Measurements from ENCODE around the gene ABHD17B.

Gene ABHD17B

DNA sequence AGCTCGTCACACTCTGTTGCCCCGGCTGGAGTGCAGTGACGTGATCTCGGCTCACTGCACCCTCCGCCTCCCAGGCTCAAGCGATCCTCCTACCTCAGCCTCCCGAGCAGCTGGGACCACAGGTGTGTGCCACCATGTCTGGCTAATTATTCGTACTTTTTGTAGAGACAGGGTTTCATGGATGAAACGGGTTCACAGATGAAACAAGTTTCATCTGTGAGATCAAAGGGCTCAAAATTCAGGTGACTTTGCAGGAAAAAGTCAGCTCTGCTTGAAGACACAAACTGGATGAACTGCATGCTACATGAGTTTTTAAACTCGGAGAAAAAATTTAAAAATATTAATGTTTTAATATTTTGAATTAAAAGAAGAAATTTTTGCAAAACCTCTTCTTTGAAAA, 24.5 kb downstream of the ABHD17B start:
- TF ChIP-seq, protein P1, sequence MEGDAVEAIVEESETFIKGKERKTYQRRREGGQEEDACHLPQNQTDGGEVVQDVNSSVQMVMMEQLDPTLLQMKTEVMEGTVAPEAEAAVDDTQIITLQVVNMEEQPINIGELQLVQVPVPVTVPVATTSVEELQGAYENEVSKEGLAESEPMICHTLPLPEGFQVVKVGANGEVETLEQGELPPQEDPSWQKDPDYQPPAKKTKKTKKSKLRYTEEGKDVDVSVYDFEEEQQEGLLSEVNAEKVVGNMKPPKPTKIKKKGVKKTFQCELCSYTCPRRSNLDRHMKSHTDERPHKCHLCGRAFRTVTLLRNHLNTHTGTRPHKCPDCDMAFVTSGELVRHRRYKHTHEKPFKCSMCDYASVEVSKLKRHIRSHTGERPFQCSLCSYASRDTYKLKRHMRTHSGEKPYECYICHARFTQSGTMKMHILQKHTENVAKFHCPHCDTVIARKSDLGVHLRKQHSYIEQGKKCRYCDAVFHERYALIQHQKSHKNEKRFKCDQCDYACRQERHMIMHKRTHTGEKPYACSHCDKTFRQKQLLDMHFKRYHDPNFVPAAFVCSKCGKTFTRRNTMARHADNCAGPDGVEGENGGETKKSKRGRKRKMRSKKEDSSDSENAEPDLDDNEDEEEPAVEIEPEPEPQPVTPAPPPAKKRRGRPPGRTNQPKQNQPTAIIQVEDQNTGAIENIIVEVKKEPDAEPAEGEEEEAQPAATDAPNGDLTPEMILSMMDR (IDR thresholded peaks at IDR 0.05) = no peak
- no peak for TF ChIP-seq ZFX (IDR thresholded peaks at IDR 0.05; ENCODE audit: borderline replicate concordance)
- no peak overlapping the region for H3K27ac ChIP-seq

DNA sequence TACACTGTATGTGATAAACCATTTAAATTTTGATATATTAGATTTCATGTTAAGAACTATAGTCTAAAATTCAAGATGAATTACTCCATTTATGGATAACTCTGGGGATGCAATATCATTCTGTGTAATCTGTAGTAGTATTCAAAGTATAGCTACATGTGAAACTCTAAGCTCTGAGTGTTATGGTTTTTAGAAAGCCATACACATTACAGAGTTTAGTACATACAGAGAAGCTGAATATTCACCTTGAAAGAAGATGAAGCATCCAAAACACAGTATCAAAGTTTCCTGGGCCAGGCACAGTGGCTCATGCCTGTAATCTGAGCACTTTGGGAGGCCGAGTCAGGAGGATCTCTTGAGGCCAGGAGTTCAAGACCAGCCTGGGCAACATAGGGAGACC, 25.0 kb downstream of the ABHD17B start:
- no peak overlapping the region for H3K27ac ChIP-seq
- no peak for TF ChIP-seq ZFX (IDR thresholded peaks at IDR 0.05; ENCODE audit: borderline replicate concordance)
- TF ChIP-seq, protein P1 (IDR thresholded peaks at IDR 0.05) = no peak

DNA sequence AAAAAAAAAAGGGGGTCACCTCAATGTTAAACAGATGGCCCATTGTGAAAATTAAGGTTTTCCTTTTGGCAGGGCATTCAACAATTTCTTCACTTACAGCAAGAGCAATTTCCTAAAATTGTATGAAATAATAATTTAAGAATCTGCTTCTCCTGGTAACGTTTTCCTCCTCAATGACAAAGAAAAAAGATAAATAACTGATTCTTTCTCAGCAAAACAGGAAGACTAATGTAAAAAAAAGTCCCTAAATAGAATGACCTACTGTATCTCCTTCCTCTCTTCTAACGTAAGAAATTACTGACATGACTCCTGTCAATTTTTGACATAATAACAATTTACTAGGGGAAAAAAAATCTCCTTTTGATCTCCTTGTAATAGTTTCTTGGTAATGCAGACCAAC, 25.5 kb downstream of the ABHD17B start:
- H3K27ac ChIP-seq = no peak overlapping the region
- TF ChIP-seq ZFX (IDR thresholded peaks at IDR 0.05; ENCODE audit: borderline replicate concordance) = no peak
- TF ChIP-seq, protein P1 (IDR thresholded peaks at IDR 0.05) = no peak

DNA sequence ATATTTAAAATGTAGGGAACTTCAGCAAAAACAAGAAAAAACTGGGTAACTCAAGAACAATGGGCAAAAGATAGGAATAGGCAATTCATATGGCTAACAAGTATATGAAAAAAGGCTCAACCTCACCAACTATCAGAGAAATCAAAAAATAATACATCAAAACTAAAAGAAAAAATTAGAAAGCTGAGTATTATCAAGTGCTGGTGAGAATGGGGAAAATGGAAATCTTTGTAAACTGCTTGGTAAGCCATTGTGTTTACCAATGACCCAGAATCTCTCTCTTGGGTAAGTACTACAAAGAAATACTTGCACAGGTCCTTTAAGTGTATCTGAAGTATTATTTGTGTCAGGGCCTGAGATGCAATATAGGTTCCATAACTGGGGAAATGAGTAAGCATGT, 27.0 kb downstream of the ABHD17B start:
- H3K27ac ChIP-seq = no peak overlapping the region
- no peak for TF ChIP-seq ZFX (IDR thresholded peaks at IDR 0.05; ENCODE audit: borderline replicate concordance)
- TF ChIP-seq, protein P1 (IDR thresholded peaks at IDR 0.05) = no peak

DNA sequence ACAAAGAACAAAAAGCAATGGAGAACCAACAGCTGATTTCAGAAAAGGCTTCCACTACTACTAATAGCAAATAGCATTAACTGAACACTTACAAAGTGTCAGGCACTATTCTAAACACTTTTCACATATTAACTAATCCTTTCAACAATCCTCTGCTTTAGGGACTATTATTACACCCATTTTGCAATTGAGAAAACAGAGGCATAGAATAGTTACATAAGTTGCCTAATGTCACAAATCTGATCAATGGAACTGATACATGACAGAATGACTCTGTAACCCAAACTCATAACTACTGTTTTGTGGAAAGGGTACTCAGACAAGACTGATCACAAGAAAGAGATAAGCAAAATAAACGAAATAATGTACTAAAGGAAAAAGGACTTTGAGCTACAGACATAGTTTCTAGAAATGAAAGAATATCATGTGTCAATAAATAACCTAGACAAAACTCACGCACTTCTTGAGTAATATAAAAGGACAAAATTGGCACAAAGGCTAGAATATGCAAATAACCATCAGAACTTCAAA, 31.3 kb downstream of the ABHD17B start:
- H3K27ac ChIP-seq = no peak overlapping the region
- TF ChIP-seq, protein P1 (IDR thresholded peaks at IDR 0.05) = no peak
- TF ChIP-seq ZFX (IDR thresholded peaks at IDR 0.05; ENCODE audit: borderline replicate concordance) = no peak

DNA sequence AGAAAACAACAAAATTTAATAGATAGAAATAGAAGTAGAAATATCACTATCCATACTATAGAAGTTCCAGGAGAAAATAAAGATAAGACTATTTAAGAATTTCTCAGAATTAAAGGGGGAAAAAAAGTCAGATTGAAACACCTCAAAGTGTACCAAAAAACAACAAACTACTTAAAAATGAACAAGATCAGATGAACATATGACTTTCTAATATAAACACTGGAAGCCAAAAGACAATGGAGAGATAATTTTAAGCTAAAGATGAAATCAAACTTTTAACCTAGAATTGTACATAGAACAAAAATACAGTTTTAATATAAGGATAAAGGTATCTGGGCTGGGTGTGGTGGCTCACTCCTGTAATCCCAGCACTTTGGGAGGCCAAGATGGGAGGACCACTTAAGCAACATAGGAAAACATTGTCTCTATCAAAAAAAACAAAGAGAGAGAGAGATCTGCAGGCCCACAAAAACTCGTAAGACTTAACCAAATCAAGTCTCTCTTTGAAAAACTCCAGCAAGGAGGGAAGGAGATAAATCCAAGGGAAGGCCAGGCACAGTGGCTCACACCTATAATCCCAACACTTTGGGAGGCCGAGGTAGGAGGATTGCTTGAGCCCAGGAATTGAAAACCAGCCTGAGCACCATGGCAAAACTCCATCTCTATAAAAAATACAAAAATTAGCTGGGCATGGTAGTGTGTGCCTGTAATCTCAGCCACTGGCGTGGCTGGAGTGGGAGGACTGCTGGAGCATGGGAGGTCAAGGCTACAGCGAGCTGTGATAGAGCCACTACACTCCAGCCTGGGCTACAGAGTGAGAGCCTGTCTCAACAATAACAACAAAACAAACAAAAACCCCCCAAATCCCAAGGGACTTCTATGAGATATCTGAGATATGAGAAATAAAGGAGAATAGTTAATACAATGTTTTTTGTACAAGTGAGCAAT, 32.4 kb downstream of the ABHD17B start:
- no peak for TF ChIP-seq ZFX (IDR thresholded peaks at IDR 0.05; ENCODE audit: borderline replicate concordance)
- TF ChIP-seq, protein P1 (IDR thresholded peaks at IDR 0.05) = no peak
- H3K27ac ChIP-seq = no peak overlapping the region

DNA sequence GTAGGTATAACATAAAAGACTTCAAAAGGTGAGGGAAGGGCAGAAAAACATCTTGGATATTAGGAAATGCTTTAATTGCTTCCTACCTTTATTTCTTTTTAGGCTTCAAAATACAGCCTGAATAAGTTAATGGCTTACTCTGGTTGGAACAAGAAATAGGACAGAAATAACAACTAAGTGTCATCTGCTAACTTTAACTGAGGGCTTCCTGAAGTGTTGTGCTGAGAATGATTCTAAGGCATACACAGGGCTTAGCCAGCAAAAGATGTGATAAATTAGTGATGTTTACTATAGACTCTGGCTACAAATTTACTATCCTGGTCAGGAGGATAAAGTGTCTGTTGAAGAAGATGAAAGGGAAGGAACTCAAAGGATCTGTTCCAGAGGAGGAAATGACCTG, 34.2 kb downstream of the ABHD17B start:
- no peak overlapping the region for H3K27ac ChIP-seq
- no peak for TF ChIP-seq ZFX (IDR thresholded peaks at IDR 0.05; ENCODE audit: borderline replicate concordance)
- TF ChIP-seq, protein P1 (IDR thresholded peaks at IDR 0.05) = no peak

Measured in 22Rv1 (cell line).